Measurements from ENCODE around the gene LIFR.

LIFR gene

DNA sequence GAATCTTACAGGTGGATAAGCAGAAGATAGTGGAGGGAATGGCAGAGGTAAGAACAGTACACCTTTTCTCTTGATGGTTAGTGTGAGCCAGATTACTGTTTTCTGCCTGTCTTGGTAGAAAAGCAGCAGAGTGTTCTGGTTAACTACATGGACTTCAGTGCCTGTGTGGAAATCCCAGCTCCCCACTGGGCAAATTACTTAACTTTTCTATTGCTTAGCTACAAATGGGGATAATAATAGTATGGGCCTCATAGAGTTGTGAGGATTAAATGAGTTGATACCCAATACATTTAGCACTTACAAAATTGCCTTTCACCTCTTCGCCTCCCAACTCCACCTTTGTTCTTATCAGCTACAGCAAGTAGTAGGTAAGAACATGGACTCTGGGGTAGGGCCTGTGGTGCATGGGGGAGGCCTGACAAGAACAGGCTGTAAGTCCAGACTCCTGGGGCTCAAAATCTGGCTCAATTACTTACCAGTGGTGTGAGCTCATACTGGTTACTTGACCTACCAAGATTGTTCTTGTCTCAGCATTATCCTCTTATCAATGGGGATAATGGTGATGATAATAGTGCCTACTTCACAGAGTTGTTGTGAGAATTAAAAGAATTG, 125.1 kb downstream of the LIFR start:
- FAIRE-seq: no peak

- FAIRE-seq: no peak
Measured at GRCh38 chr5:38426986-38427950, 129.2 kb downstream of the LIFR start.

- no peak for FAIRE-seq
Measured at GRCh38 chr5:38426490-38426889, 130.0 kb downstream of the LIFR start.
